SK-N-SH treated with all-trans-retinoic acid at 6 μM for 48 hours (cell line): ENCODE data around the gene PPARA.

Source experiments
- ATAC-seq: fragments of 200-7000 bp; cut with Tn5 transposase; 3 replicates; pipeline ENCODE4 v1.9.1; 2020; ENCODE audit warnings: mild to moderate bottlenecking, moderate library complexity
- ARNTL ChIP-seq: fragments of 450-650 bp; formaldehyde crosslinking; IDR thresholded peaks from 2 replicates; pipeline ENCODE4 v1.5.0; 2020; ENCODE audit warnings: low read depth, mild to moderate bottlenecking, moderate library complexity, borderline replicate concordance
- BACH2 ChIP-seq: fragments of 250-450 bp; sonication (Bioruptor Pico); IDR thresholded peaks from 2 replicates; pipeline ENCODE4 v1.9.0; 2021; ENCODE audit warnings: mild to moderate bottlenecking, borderline replicate concordance
- CREB5 ChIP-seq: fragments of 250-450 bp; sonication (Bioruptor Pico); IDR thresholded peaks from 2 replicates; pipeline ENCODE4 v1.5.1; 2020; ENCODE audit warnings: low read depth, mild to moderate bottlenecking, moderate library complexity
- CSDC2 ChIP-seq: fragments of 250-450 bp; sonication (Bioruptor Pico); IDR thresholded peaks from 2 replicates; pipeline ENCODE4 v1.5.0; 2020; ENCODE audit warnings: mild to moderate bottlenecking, moderate library complexity
- GLIS3 ChIP-seq: fragments of 250-450 bp; sonication (Bioruptor Pico); IDR thresholded peaks from 2 replicates; pipeline ENCODE4 v1.5.0; 2020; ENCODE audit warnings: mild to moderate bottlenecking, moderate library complexity
- ISL1 ChIP-seq: fragments of 250-450 bp; sonication (Bioruptor Pico); IDR thresholded peaks from 2 replicates; pipeline ENCODE4 v2.1.2; 2022; ENCODE audit warnings: mild to moderate bottlenecking, moderate library complexity
- PATZ1 ChIP-seq: fragments of 250-450 bp; sonication (Bioruptor Pico); IDR thresholded peaks from 2 replicates; pipeline ENCODE4 v1.8.0; 2020; ENCODE audit warnings: mild to moderate bottlenecking, moderate library complexity, borderline replicate concordance
- POU6F1 ChIP-seq: fragments of 250-450 bp; sonication (Bioruptor Pico); IDR thresholded peaks from 2 replicates; pipeline ENCODE4 v1.8.0; 2021; ENCODE audit warnings: low read depth, mild to moderate bottlenecking, moderate library complexity, borderline replicate concordance
- PPARA ChIP-seq: fragments of 250-450 bp; sonication (Bioruptor Pico); IDR thresholded peaks from 2 replicates; pipeline ENCODE4 v1.5.0; 2020; ENCODE audit warnings: mild to moderate bottlenecking, borderline replicate concordance
- RARB ChIP-seq: fragments of 250-450 bp; sonication (Bioruptor Pico); IDR thresholded peaks from 2 replicates; pipeline ENCODE4 v1.8.0; 2021; ENCODE audit warnings: mild to moderate bottlenecking, moderate library complexity
- SNAI2 ChIP-seq: fragments of 250-450 bp; sonication (Bioruptor Pico); IDR thresholded peaks from 2 replicates; pipeline ENCODE4 v1.5.0; 2020; ENCODE audit warnings: mild to moderate bottlenecking, moderate library complexity
- TCF4 ChIP-seq: fragments of 250-450 bp; sonication (Bioruptor Pico); IDR thresholded peaks from 2 replicates; pipeline ENCODE4 v1.8.0; 2021; ENCODE audit warnings: mild to moderate bottlenecking, moderate library complexity, borderline replicate concordance
- TOX ChIP-seq: fragments of 250-450 bp; sonication (Bioruptor Pico); IDR thresholded peaks from 2 replicates; pipeline ENCODE4 v1.8.0; 2021; ENCODE audit warnings: mild to moderate bottlenecking, moderate library complexity, borderline replicate concordance
- ZC3H10 ChIP-seq: fragments of 250-450 bp; sonication (Bioruptor Pico); IDR thresholded peaks from 2 replicates; pipeline ENCODE4 v1.5.1; 2021; ENCODE audit warnings: mild to moderate bottlenecking, moderate library complexity
- ZFP3 ChIP-seq: fragments of 250-450 bp; sonication (Bioruptor Pico); IDR thresholded peaks from 2 replicates; pipeline ENCODE4 v1.5.0; 2020; ENCODE audit warnings: mild to moderate bottlenecking, moderate library complexity
- ZFP30 ChIP-seq: fragments of 450-650 bp; formaldehyde crosslinking; IDR thresholded peaks from 2 replicates; pipeline ENCODE4 v1.5.0; 2022; ENCODE audit warnings: mild to moderate bottlenecking, moderate library complexity
- ZNF565 ChIP-seq: fragments of 450-650 bp; formaldehyde crosslinking; conservative IDR thresholded peaks from 2 replicates; pipeline ENCODE4 v1.5.0; 2020; ENCODE audit warnings: low read depth, mild to moderate bottlenecking, moderate library complexity
- ZNF70 ChIP-seq: fragments of 450-650 bp; formaldehyde crosslinking; IDR thresholded peaks from 2 replicates; pipeline ENCODE4 v1.5.0; 2020; ENCODE audit warnings: mild to moderate bottlenecking, moderate library complexity
- ZNF8 ChIP-seq: fragments of 450-650 bp; formaldehyde crosslinking; IDR thresholded peaks from 2 replicates; pipeline ENCODE4 v1.5.0; 2020; ENCODE audit warnings: mild to moderate bottlenecking, moderate library complexity

Gene PPARA

GRCh38 chr22:46250035-46250782 lies 99.9 kb downstream of the PPARA start, which contains the start of gene CDPF1:
TSS of gene CDPF1 (minus strand) at chr22:46250293. CDS start at chr22:46248284, 2,009 bp downstream.
- TF ChIP-seq ISL1 (CRISPR knock-in tag), result no peak
- no peak for TF ChIP-seq PATZ1 (CRISPR knock-in tag)
- no peak for TF ChIP-seq GLIS3 (CRISPR knock-in tag)
- TF ChIP-seq ZNF8 (CRISPR knock-in tag), result no peak
- TF ChIP-seq POU6F1 (CRISPR knock-in tag), result no peak
- no peak for TF ChIP-seq CSDC2
- TF ChIP-seq CREB5 (CRISPR knock-in tag), result no peak
- TF ChIP-seq ARNTL (CRISPR knock-in tag), result no peak
- no peak for TF ChIP-seq PPARA
- TF ChIP-seq BACH2 (CRISPR knock-in tag), result no peak
- no peak for TF ChIP-seq TCF4
- TF ChIP-seq ZNF565 (CRISPR knock-in tag), result no peak
- no peak for TF ChIP-seq ZNF70 (CRISPR knock-in tag)
- peak; percentile 98 for ATAC-seq

GRCh38 chr22:46250783-46251125 lies 100.4 kb downstream of the PPARA start:
- no peak for TF ChIP-seq ZNF8 (CRISPR knock-in tag)
- no peak; the same call in 2 of the 3 replicates for ATAC-seq

GRCh38 chr22:46251266-46251665 lies 100.9 kb downstream of the PPARA start:
- TF ChIP-seq RARB (no peak), PATZ1 (CRISPR knock-in tag) (no peak), ZFP30 (no peak), CREB5 (CRISPR knock-in tag) (no peak), CSDC2 (no peak), SNAI2 (CRISPR knock-in tag) (no peak), ZC3H10 (CRISPR knock-in tag) (no peak)
- ATAC-seq, result no peak

GRCh38 chr22:46251816-46252380 lies 101.6 kb downstream of the PPARA start:
- no peak for ATAC-seq
- TF ChIP-seq SNAI2 (CRISPR knock-in tag) (no peak), ZC3H10 (CRISPR knock-in tag) (no peak), PPARA (no peak), TOX (CRISPR knock-in tag) (no peak), ZNF70 (CRISPR knock-in tag) (no peak), ZNF8 (CRISPR knock-in tag) (no peak), ARNTL (CRISPR knock-in tag) (no peak), ZFP30 (no peak), ZFP3 (CRISPR knock-in tag) (no peak)
- TF ChIP-seq, all 23 proteins: peak for 0
